Stimulated activated CD4-positive, alpha-beta T cell treated with anti-CD3 and anti-CD28 coated beads, Interleukin-15, amount 100 ng/mL, for 1 hour (primary cell): Measurements from ENCODE around the gene KIRREL3.

Experiments used
- DNase-seq, 2 donors: peaks; one replicate each; pipeline ENCODE4 v3.0.0-alpha.2; 2020; ENCODE audit warnings: low read depth in 1 of 2, low spot score in 1 of 2

KIRREL3 gene

DNA sequence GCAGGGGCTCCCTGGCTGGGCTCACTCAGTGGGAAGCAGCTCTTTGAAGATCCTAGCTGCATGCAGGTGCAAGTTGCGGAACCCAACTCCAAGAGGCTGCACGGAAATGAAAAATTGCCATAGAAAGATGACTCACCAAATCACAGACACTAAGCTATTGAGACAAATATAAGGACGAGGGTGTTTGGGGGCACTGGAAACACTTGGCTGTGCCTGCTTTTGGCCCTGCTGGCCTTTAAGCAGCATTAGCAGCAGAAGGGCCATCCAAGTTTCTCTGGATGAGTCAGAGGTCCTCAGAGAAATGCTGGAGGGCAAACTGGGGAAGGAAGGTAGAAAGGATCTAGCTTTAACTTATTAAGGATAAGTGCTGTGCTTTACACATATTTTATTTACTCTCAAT, 282.3 kb downstream of the KIRREL3 start:
- no peak for DNase-seq

DNA sequence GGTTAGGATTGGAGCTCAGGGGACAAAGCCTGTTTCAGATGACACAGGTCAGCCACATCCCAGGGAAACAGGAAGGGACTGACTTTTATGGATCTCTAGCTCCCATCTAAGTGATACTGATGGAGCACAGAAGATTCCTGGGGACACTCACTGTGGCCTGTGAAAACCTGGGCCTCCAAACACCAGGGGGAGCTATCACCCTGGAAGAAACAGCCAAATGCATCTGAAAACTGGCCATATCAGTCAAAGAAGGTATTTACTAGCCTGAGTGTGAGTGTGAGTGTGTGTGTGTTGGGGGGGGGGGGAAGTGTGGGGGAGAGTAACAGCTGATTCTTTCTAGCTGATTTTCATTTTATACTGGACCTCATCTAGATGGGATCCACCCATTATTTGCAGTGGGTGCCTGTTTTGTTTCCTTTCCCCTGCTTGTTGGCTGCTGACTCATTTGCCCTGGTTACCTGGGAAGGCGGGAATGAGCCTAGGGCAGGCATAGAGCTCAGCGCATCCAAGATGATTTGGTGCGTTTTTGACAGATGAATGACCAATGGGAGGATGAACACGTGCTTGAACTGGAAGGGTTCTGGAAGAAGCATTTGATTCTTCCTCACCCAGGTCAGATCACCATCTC, 284.0 kb downstream of the KIRREL3 start:
- DNase-seq = no peak

DNA sequence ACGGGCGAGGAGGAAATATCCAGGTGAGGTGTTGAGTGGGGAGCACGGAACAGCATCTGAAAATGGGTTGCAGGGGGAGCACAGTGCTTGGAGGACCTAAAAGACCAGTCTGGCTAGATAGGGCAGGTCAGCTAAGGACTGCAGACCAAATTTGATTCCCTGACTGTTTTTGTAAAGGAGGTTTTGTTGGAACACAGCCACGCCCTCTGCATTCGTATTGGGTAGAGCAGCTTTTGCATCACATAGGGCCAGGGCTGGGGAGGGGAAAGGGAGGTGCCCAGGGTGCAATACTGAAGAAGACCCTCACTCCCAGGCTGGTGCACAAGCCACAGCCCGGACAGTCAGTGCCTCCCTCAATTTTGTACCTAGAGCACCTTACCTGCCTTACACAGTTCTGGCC, 286.8 kb downstream of the KIRREL3 start:
- DNase-seq = no peak

DNA sequence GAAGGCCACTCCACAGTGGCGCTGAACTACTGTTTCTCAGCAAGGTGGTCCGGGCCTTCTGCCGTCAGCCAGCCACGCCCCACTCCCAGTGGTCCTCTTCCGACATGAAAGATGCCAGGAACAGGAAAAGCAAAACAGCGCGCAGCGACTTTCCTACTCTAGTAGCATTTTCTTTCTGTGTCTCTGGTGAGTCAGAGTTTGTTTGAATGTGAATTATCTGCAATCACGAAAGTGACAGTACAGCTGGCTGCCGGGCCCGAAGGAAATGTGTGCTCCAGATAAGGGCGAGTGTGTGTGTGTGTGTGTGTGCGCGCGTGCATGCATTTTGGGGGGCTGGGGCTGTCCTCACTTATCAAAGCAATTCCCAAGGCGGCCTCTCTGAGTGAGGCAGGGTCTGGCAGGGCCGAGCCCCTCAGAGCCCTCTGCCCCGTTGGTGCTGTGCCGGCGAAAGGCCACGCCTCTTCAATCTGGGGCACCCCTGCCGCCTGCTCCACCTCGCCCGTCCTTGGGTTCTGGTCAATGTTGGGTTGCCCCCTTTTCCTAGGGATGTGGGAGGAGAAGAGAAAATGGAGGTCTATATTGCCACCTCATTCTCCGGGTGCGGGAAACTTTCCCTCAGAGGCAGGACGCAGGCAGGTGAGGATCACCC, 288.5 kb downstream of the KIRREL3 start:
- DNase-seq = no peak

GRCh38 chr11:126710804-126711399, 289.7 kb downstream of the KIRREL3 start:
- DNase-seq = no peak

DNA sequence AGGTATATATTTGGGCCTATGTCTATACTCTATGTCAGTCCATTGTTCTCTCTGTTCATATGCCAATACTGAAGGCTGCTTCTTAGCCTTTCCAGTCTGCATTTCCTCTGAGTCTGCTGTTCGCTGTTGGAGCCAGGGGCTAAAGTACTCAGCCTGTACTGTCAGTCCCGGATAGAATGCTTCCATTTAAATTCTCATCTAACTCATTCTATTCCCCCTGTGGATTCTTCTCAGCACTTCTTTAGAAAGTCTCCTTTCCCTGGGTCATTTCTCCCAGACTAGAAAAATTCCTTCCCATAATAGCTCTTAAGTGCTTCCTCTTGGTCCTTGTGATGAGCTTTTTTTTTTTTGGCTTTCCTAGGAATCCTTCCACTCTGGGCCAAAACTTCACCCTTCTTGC, 293.1 kb downstream of the KIRREL3 start:
- no peak for DNase-seq

DNA sequence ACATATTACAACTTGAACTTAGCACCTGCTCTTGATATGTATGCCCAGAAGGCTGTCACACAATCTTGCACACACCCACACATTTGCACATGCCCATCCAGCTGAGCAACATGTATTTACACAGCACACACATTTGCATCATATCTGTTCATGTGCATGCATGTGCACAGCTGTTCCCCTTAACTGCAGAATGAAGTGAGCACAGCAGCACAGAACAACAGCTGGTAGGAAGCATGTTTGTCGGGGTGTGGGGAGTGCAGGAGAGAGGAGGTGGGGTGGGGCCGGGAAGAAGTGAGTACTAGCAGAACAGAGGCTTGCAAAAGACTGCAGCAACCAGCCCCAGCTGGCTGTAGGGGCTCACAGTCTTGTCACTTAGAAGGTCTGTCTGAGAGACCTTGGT, 296.5 kb downstream of the KIRREL3 start:
- DNase-seq = no peak

DNA sequence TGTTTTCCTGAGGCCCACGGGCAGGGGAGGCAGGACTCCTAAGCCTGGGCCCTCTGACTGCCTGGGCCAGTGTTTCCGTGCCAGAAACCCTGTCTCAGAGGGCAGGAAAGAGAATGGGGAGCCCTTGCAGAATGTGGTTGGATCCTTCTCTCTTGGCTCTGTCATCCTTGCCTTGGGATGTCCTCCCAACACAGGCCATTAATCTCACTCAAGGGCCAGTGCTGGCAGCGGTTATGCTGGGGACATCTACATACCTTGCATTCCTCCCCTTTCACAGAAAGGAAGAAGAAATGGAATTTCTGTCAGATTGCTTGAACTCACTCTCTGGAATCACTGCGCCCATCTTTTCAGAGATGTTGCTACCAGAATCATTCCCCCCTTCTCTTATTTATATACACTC, 296.9 kb downstream of the KIRREL3 start:
- no peak for DNase-seq

- DNase-seq = no peak
These were observed 297.6 kb downstream of the KIRREL3 start for GRCh38 chr11:126702987-126703386.

GRCh38 chr11:126702165-126702720, 298.3 kb downstream of the KIRREL3 start:
- no peak for DNase-seq

DNA sequence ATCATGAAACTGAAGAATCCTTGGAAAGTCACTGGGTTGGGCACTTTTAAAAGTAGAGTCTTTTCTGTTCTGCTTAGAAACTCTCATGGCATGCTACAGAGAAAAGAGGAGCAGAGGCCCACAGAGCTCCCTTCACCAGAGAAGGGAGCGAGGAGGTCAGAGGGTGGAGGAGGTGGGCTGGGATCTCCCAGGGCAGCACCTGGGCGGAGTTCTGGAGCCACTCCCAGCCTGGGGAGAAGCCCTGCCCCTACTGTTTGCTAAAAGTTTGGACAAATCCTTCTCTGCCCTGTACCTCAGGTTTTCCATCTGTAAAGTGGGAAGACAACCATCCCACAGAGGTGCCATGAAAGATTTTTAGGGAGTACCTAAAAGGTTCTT, 299.1 kb downstream of the KIRREL3 start:
- DNase-seq = no peak

DNA sequence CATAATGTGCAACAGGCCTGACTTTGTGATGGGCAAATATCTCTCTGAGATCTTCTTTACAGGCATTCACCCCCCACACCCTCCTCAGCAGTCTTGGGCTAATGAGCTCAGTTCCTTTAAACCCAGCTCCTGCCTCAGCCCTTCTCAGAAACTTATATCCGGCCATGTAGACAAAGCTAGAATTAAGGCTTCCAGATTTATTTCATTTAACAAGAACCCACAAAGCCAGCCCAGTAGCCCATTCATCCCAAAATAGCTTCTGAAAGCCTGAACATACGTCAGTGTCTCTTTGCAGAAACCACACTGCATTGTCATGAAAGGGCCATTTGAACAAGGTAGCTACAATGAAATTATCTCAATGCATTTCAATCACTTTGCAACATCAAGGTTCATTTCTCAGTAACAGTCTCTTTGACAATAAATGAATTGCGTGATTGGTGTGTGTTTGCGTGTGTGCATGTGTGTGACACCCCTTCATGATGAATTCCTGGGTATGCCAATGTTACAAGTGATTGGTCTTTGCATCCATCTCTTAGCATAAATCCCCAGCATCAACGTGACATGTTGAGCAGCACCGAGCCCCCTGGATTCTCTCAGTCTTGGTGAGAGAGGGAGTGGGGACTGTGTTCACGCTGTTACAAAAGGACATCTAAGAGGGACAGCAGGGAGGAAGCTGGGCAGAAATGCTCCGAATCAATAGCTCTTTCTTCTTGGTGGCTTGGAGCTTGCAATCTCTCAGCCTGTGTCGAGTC, 299.6 kb downstream of the KIRREL3 start:
- DNase-seq = no peak

DNA sequence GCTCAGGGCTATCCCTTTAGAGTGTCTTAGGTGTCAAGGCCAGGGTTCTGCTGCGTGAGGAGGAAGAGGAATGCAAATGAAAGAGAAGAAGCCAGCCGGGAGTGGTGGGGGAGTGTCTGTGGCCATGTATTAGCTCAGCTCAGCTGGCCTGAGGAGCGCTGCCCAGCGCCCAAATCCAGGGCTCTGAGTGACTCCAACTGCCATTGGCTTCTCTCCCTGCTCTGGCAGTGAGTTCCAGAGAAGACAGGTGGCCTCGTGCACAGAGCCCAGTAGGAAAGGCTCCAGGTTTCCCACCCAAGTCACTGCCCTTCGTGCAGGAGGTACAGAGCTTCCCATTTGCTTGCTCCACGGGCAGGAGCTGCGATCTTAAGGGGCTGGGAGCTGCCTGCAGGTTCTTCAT, 302.0 kb downstream of the KIRREL3 start:
- no peak for DNase-seq

GRCh38 chr11:126697936-126698335, 302.6 kb downstream of the KIRREL3 start:
- no peak for DNase-seq

GRCh38 chr11:126696982-126697381, 303.6 kb downstream of the KIRREL3 start:
- DNase-seq = no peak

DNA sequence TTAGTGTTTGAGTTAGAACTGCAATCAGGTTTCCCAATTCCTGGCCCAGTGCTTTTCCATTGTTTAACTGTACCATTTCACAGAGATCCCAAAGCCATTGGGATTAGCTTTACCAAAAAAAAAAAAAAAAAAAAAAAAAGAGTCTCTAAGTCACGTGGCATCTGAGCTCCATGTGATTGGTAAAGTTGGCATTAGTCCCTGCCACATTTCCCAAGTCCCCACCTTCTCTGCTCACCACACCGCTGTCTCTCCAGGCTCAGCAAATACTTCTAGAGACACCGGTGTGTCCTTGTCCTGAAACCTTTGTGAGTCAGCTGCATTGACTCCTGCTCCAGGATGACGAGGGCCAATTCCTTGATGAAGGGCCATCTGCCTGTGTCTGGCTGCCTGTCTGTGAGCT, 305.3 kb downstream of the KIRREL3 start:
- no peak for DNase-seq

DNA sequence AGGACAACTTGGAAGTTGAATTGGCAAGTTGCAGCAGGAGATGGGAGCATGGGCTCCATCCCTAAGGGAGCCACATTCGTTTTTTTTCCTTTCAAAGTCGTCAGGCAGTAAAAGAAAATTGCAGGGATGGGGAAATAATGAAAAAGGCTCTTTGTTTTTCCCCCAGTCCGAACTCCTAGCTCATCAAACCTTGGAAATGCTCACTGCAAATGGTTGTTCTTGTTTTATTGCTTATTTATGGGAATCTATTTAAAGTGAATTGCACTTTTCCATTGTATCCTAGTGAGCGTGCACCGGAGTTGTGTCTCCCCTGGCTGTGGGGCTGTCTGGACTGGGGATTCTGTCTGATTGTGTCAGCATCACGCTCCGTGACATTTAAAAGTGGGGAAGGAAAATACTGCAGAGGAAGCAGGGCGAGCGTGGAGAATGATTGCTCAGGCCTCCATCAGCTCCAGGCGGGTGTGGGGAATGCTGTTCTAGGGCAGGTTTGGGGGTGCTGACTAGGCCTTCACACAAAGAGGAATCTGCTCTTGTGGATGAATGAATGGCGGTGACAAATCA, 306.4 kb downstream of the KIRREL3 start:
- DNase-seq = no peak

- no peak for DNase-seq
These were observed 313.1 kb downstream of the KIRREL3 start for GRCh38 chr11:126687477-126687876.

- DNase-seq = no peak
These were observed 313.6 kb downstream of the KIRREL3 start for GRCh38 chr11:126686938-126687337.

DNA sequence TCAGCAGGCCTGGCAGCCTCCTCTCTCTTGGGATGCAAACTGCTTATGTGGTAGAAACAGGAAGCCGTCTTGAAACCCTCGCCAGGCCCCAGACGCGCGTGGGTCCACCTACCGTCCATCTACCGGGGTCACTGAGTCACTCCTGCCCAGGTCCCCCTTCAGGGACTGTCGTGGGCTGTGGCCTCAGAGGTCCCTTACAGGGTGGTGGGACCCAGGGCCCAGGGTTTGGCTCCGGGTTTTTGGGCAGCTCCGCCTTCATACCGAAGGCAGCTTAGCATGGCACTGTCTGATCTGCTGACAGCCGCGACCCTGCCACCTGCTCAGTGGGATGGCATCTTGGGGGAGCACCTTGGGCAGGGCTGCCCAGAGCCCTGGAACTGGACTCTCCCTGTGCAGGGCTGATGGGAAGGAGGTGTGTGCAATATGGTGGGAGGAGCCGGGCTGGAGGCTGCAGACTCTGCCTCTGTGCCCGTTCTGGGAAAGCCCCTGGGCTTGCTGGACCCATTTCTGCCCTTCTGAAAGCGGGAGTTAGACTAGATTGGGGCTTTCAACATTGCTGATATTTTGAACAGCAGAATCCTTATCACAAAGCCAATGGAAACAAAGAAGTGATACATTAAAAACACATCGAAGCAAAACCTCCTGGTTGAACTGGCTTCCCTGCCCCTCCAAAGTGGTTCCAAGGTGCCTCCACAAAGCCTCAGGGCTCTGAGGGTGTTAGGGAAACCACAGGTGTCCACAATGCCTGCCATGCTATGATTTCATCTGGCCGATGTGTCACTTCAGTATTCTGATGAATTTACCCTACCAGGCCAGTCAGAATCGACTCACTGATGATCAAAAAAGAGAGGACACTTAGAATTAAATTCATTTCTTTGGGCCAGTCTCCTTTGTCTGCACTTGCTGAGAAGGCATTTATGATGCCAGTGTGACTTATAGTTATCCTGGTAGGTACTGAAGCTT, 316.5 kb downstream of the KIRREL3 start:
- no peak for DNase-seq
